ENCODE results near the gene NANOS2. TPM values are rescaled to one million over a fixed set of nuclear protein-coding genes. Genes with fewer than 3 reads are reported as not detected.
A peak's percentile ranks its signal among the peaks of the same experiment; 100 is the strongest.

The NANOS2 gene
- total and polyA plus RNA-seq, 2 of the 13 experiments (the other 11 are each of a cell fraction or from before 2014, with no cell fraction given): not detected

DNA sequence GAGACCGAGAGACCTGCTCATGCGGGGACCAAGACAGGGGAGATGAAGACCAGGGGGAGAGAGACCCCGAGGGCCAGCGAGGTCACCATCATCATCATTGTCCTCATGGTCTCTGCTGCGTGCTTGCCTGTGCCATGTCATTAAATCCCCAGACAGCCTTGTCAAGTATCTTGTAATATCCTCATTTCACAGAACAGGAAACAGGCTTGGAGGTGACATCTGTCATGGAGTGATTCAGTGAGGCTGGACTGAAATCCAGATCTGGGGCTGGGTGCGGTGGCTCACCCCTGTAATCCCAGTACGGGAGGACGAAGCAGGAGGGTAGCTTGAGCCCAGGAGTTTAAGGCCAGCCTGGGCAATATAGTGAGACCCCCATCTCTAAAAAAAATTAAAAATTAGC is 5.9 kb upstream of the NANOS2 start:
- POLR2A ChIA-PET: no interaction called here
- H3K4me1 ChIP-seq (ENCODE audit: insufficient read depth, low read length): peaks cover 24% of the 10 kb centered on the region
- 41% methylated on average over 8 of the region's 8 CpGs for WGBS (ENCODE audit: low lambda C conversion rate)
- DNase-seq (ENCODE audit: low spot score) (no peak), FAIRE-seq (no peak), ATAC-seq (no peak)
- H3K27ac ChIP-seq (ENCODE audit: extremely low read length, insufficient read depth, low read length): no peak overlapping the region
- H4K20me1 ChIP-seq (ENCODE audit: insufficient read depth, low read length): no peaks in the 10 kb centered on the region
- no peak overlapping the region for H2AFZ ChIP-seq (ENCODE audit: low read length)
- CTCF ChIA-PET (ENCODE audit: low intra/inter-chr PET ratio, low total read pairs): no interaction called here
- BruUV-seq (replicated peaks): no TSS peak
- H3K4me3 ChIP-seq (replicated peaks in 1 of 3; ENCODE audit: insufficient read depth in 1 of 3, low read depth in 2 of 3, low read length in 3 of 3): peak overlapping the region in 1 of 3 experiments; percentile 37; a peak in 1 of 6 replicates
- H3K36me3 ChIP-seq (replicated peaks in 1 of 2; ENCODE audit: control insufficient read depth in 1 of 2, insufficient read depth in 2 of 2, low read length in 2 of 2): no peaks in the 10 kb centered on the region
- in situ Hi-C loops (cut with HindIII; ENCODE audit: extremely low pct_ligation_motif_present, low pct_unique_long_range_greater_than_20kb): no loop called here
- intact Hi-C loops (cut with micrococcal nuclease; ENCODE audit: unreplicated experiment): loop anchor here (10.0 kb wide), 1 partner anchor 74 kb away; the partner anchor contains the start of gene CCDC61
- TF ChIP-seq, protein P1, sequence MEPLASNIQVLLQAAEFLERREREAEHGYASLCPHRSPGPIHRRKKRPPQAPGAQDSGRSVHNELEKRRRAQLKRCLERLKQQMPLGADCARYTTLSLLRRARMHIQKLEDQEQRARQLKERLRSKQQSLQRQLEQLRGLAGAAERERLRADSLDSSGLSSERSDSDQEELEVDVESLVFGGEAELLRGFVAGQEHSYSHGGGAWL (CRISPR knock-in tag; IDR thresholded peaks at IDR 0.05): 0 out of 2 replicates have a peak, but pooled peaks have one; percentile 3
- TF ChIP-seq SNAPC2 (CRISPR knock-in tag; IDR thresholded peaks at IDR 0.05): no peak
- TF ChIP-seq TOE1 (CRISPR knock-in tag; IDR thresholded peaks at IDR 0.05): no peak
- no peak for TF ChIP-seq GFI1 (CRISPR knock-in tag; IDR thresholded peaks at IDR 0.05; ENCODE audit: borderline replicate concordance)
- TF ChIP-seq MIER2 (CRISPR knock-in tag; IDR thresholded peaks at IDR 0.05): no peak
- no peak for TF ChIP-seq ZSCAN25 (CRISPR knock-in tag; IDR thresholded peaks at IDR 0.05)
- no peak for TF ChIP-seq PRMT3 (CRISPR knock-in tag; IDR thresholded peaks at IDR 0.05; ENCODE audit: borderline replicate concordance, low read depth)
- no peak for TF ChIP-seq RARA (CRISPR knock-in tag; IDR thresholded peaks at IDR 0.05)
- H3K27me3 ChIP-seq (ENCODE audit: control insufficient read depth in 1 of 2, insufficient read depth in 2 of 2, low read length in 2 of 2): peaks cover 0 to 11% of the 10 kb centered on the region in 2 experiments; a peak in 2 of 5 replicates
- H3K79me2 ChIP-seq (ENCODE audit: insufficient read depth, low read length): no peaks in the 10 kb centered on the region
- H3K4me2 ChIP-seq (ENCODE audit: low read depth, low read length): peak overlapping the region; percentile 72
- H3K9me3 ChIP-seq (ENCODE audit: low read length): no peaks in the 10 kb centered on the region
- H3K9ac ChIP-seq (ENCODE audit: insufficient read depth, low read depth, low read length): no peak overlapping the region

- Histone ChIP-seq H3K9me3 (ENCODE audit: low read length) (no peaks in the 10 kb centered on the region), H3K4me3 (replicated peaks in 1 of 3; ENCODE audit: insufficient read depth in 1 of 3, low read depth in 2 of 3, low read length in 3 of 3) (peak overlapping the region in 1 of 3 experiments; percentile 37; a peak in 1 of 6 replicates), H3K4me2 (ENCODE audit: low read depth, low read length) (peak overlapping the region; percentile 72; the same call in 1 of the 2 replicates), H3K4me1 (ENCODE audit: insufficient read depth, low read length) (peaks cover 21% of the 10 kb centered on the region), H3K36me3 (replicated peaks in 1 of 2; ENCODE audit: control insufficient read depth in 1 of 2, insufficient read depth in 2 of 2, low read length in 2 of 2) (no peaks in the 10 kb centered on the region), H4K20me1 (ENCODE audit: insufficient read depth, low read length) (no peaks in the 10 kb centered on the region), H3K27ac (ENCODE audit: extremely low read length, insufficient read depth, low read length) (no peak overlapping the region), H3K9ac (ENCODE audit: insufficient read depth, low read depth, low read length) (no peak overlapping the region), H3K27me3 (ENCODE audit: control insufficient read depth in 1 of 2, insufficient read depth in 2 of 2, low read length in 2 of 2) (peaks cover 0 to 11% of the 10 kb centered on the region in 2 experiments; a peak in 2 of 5 replicates), H3K79me2 (ENCODE audit: insufficient read depth, low read length) (no peaks in the 10 kb centered on the region), H2AFZ (ENCODE audit: low read length) (no peak overlapping the region)
- in situ Hi-C loops (cut with HindIII; ENCODE audit: extremely low pct_ligation_motif_present, low pct_unique_long_range_greater_than_20kb) (loop anchor here (10.0 kb wide), 1 partner anchor 85 kb away; no protein-coding TSS in a partner anchor), intact Hi-C loops (cut with micrococcal nuclease; ENCODE audit: unreplicated experiment) (loop anchor here (10.0 kb wide), 1 partner anchor 75 kb away; the partner anchor contains the start of gene CCDC61)
- no TSS peak for BruUV-seq (replicated peaks)
- DNase-seq (ENCODE audit: low spot score) (no peak), ATAC-seq (peak; percentile 58), FAIRE-seq (no peak)
- 11% methylated on average over 6 of the region's 7 CpGs for WGBS (ENCODE audit: low lambda C conversion rate)
- ChIA-PET CTCF (ENCODE audit: low intra/inter-chr PET ratio, low total read pairs) (no interaction called here), POLR2A (interaction anchor here (0.8 kb wide), 1 partner anchor 75 kb away, joined by 3 read pairs; the partner anchor contains the start of gene CCDC61)
- TF ChIP-seq FOSL2 (CRISPR knock-in tag; IDR thresholded peaks at IDR 0.05) (no peak), CBX1 (IDR thresholded peaks at IDR 0.05; ENCODE audit: low read depth) (no peak), SOX6 (IDR thresholded peaks at IDR 0.05) (no peak), SOX6 (CRISPR knock-in tag; IDR thresholded peaks at IDR 0.05) (peak; percentile 35; the same call in 1 of the 2 replicates), MLLT10 (CRISPR knock-in tag; IDR thresholded peaks at IDR 0.05) (no peak), SMC3 (IDR thresholded peaks at IDR 0.05; ENCODE audit: low read length) (no peak), SOX13 (IDR thresholded peaks at IDR 0.05) (no peak), SOX13 (CRISPR knock-in tag; conservative IDR thresholded peaks at IDR 0.05 in 1 of 2, IDR thresholded peaks at IDR 0.05 in 1 of 2) (peak in 1 of 2 experiments; percentile 73; a peak in 2 of 4 replicates), SOX5 (CRISPR knock-in tag; IDR thresholded peaks at IDR 0.05; ENCODE audit: borderline replicate concordance) (peak; percentile 46; the same call in 1 of the 2 replicates)
Observed at GRCh38 chr19:45919678-45920077, 5.1 kb upstream of the NANOS2 start.

Data from HepG2 (cell line).